GM12878 (cell line): Measurements from ENCODE around the gene TACR1. TPM values are rescaled to one million over a fixed set of nuclear protein-coding genes. Genes with fewer than 3 reads are reported as not detected.

ENCODE experiments used
- ATAC-seq: fragments of 200-7000 bp; cut with Tn5 transposase; 3 replicates; pipeline ENCODE4 v1.9.1; 2020; ENCODE audit warnings: mild to moderate bottlenecking, moderate library complexity
- BruUV-seq: library from RNA; stranded (reverse); fragments of 400-500 nt; replicated peaks from 2 replicates; lab custom pipeline; 2021; lab: Mats Ljungman, UMichigan
- CTCF ChIA-PET: fragments of 300-600 bp; sonication (Branson Sonifier 250); formaldehyde crosslinking; extraction: SDS; loops from one replicate; lab custom pipeline; 2021; ENCODE audit warnings: inconsistent platforms; lab: Yijun Ruan, JAX
- POLR2A ChIA-PET: fragments of 350-600 bp; formaldehyde crosslinking; extraction: SDS; loops from one replicate; lab custom pipeline; 2021; ENCODE audit warnings: inconsistent platforms; lab: Charles Lee
- RAD21 ChIA-PET: fragments of 300-600 bp; sonication (Branson Sonifier 250); formaldehyde crosslinking; loops from one replicate; lab custom pipeline; 2023; ENCODE audit warnings: antibody characterized with exemption; ENCODE audit not compliant: unreplicated experiment; lab: Charles Lee
- SMC1A ChIA-PET: fragments of 300-600 bp; sonication (Branson Sonifier 250); formaldehyde crosslinking; loops from one replicate; lab custom pipeline; 2023; ENCODE audit not compliant: unreplicated experiment, uncharacterized antibody; lab: Charles Lee
- DNase-seq: peaks from one replicate; pipeline ENCODE4 v3.0.0-alpha.2; 2011; ENCODE audit warnings: low read depth, low spot score
- FAIRE-seq: peaks from 3 replicates; lab custom pipeline; 2011; peaks lifted over from hg19 to GRCh38; lab: Jason Lieb, UNC
- H2AFZ ChIP-seq: 2 replicates; pipeline ENCODE4 v1.6.0; 2011; ENCODE audit warnings: low read depth, low read length, control low read depth; ENCODE audit not compliant: control insufficient read depth
- H3K27ac ChIP-seq: 2 replicates; pipeline ENCODE4 v1.5.1; 2011; ENCODE audit warnings: control low read depth; ENCODE audit not compliant: control insufficient read depth, insufficient read depth
- H3K27me3 ChIP-seq, 2 experiments: replicated peaks in 1 of 2; 2 replicates each; pipeline versions ENCODE4 v1.6.0 to v1.6.1; 2011; ENCODE audit warnings: low read length in 1 of 2; ENCODE audit not compliant: control insufficient read depth in 2 of 2, insufficient read depth in 2 of 2
- H3K36me3 ChIP-seq, 2 experiments: 2 replicates each; pipeline ENCODE4 v1.5.1; 2011; ENCODE audit warnings: low read length in 1 of 2; ENCODE audit not compliant: control insufficient read depth in 2 of 2, insufficient read depth in 2 of 2
- H3K4me1 ChIP-seq: 2 replicates; pipeline ENCODE4 v1.6.1; 2011; ENCODE audit warnings: mild to moderate bottlenecking, low read length, moderate library complexity, mixed read lengths; ENCODE audit not compliant: control insufficient read depth, insufficient read depth
- H3K4me2 ChIP-seq: 2 replicates; pipeline ENCODE4 v1.6.0; 2011; ENCODE audit warnings: control low read depth; ENCODE audit not compliant: control insufficient read depth, insufficient read depth
- H3K4me3 ChIP-seq: fragments of 200-600 bp; sonication (generic); 2 replicates; pipeline ENCODE4 v1.5.1; 2016
- H3K79me2 ChIP-seq: 2 replicates; pipeline ENCODE4 v1.6.0; 2011; ENCODE audit warnings: low read length; ENCODE audit not compliant: control insufficient read depth, insufficient read depth
- H3K9ac ChIP-seq: 2 replicates; pipeline ENCODE4 v1.8.0; 2011; ENCODE audit warnings: low read length, control low read depth, mixed read lengths; ENCODE audit not compliant: control insufficient read depth, insufficient read depth
- H3K9me3 ChIP-seq: replicated peaks from 3 replicates; pipeline ENCODE4 v1.5.1; 2011; ENCODE audit warnings: mild to moderate bottlenecking, low read length; ENCODE audit not compliant: control insufficient read depth, insufficient read depth
- H4K20me1 ChIP-seq: 2 replicates; pipeline ENCODE4 v1.6.0; 2011; ENCODE audit not compliant: control insufficient read depth, insufficient read depth
- HDGF ChIP-seq: fragments of 450-650 bp; IDR thresholded peaks from 2 replicates; pipeline ENCODE4 v1.6.1; 2016; ENCODE audit warnings: antibody characterized with exemption
- SREBF2 ChIP-seq: IDR thresholded peaks from 2 replicates; pipeline ENCODE4 v1.6.1; 2012; ENCODE audit warnings: mild to moderate bottlenecking, low read length
- WGBS: methylation state at CpG from one replicate; pipeline ENCODE4 v1.1.6; 2016; ENCODE audit warnings: low lambda C conversion rate; ENCODE audit not compliant: insufficient replicate concordance, insufficient coverage; ENCODE audit errors: missing lambda C conversion rate; 5-methylcytosine and 5-hydroxymethylcytosine counted together
- in situ Hi-C: fragments of 300-500 bp; cut with MboI; formaldehyde crosslinking; loops from 9 replicates; pipeline ENCODE4 v1.14.3; 2018; ENCODE audit warnings: mixed read lengths
- intact Hi-C: fragments of 100-400 bp; cut with micrococcal nuclease; formaldehyde crosslinking; loops from one replicate; pipeline ENCODE4 v1.14.2; 2022; ENCODE audit not compliant: unreplicated experiment
- polyA plus RNA-seq, 11 experiments: library from polyadenylated mRNA; depleted of rRNA in 4 of 11; unstranded in 6 of 11; stranded (reverse) in 5 of 11; fragments of >200 nt; fragmentation: Nextera tagmentation in 4 of 11; fragmentation: Illumina TruSeq in 1 of 11; extraction: Ambion mirVana in 4 of 11; extraction: Trizol in 1 of 11; gene quantifications; 1 replicate in 1 of 11; 2 replicates in 10 of 11; pipeline versions ENCODE4 v1.2.1 to v1.2.3, GENCODE V29; 2011 to 2016; ENCODE audit warnings: inconsistent platforms in 2 of 11, missing spikeins in 2 of 11, low read depth in 1 of 11
- total RNA-seq, 4 experiments: library from RNA; depleted of rRNA in 3 of 4; stranded (reverse); fragments of >200 nt in 3 of 4; fragmentation: Illumina TruSeq in 1 of 4; extraction: Trizol in 1 of 4; gene quantifications; 2 replicates each; pipeline versions ENCODE4 v1.2.1 to v1.2.3, GENCODE V29; 2013 to 2021
- TF ChIP-seq, protein P1 (sequence below): IDR thresholded peaks from 2 replicates; pipeline ENCODE4 v1.6.1; 2011; ENCODE audit warnings: mild to moderate bottlenecking, low read depth, low read length, moderate library complexity; ENCODE audit not compliant: insufficient replicate concordance
- TF ChIP-seq, protein P2 (sequence below): IDR thresholded peaks from 2 replicates; pipeline ENCODE4 v1.6.1; 2012; ENCODE audit warnings: mild to moderate bottlenecking, low read depth, low read length

Gene TACR1
- total and polyA plus RNA-seq, 10 of the 15 experiments (the other 5 are each of a cell fraction or from before 2014, with no cell fraction given) = 0.04 to 1.4 (median 0.15) TPM

DNA sequence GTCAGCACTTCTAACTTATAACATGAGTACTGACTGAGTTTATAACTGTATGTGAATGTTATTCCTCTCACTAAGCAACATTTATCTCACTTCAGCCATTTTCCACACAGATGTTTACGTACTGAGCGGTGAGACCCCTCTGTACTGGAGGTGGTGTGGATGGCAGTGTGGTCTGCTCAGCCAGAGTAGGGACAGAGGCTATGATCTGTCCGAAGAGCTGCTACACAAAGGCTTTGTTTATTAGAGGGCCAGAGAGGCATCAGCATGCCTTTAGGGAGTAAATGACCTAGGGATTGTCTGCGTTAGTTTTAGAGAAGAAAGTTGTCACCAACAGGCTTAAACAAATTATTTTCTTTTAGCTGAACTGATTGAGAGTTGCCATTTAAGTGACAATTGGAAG, 23.2 kb upstream of the TACR1 start:
- H3K27ac ChIP-seq = no peak overlapping the region
- BruUV-seq = no TSS peak
- no peaks in the 10 kb centered on the region for H3K79me2 ChIP-seq
- intact Hi-C loops (no loop called here), in situ Hi-C loops (no loop called here)
- H3K9ac ChIP-seq = no peak overlapping the region
- no peaks in the 10 kb centered on the region for H3K9me3 ChIP-seq
- H3K27me3 ChIP-seq = no peaks in the 10 kb centered on the region
- ATAC-seq = no peak
- WGBS = 49% methylated on average over 4 of the region's 4 CpGs
- TF ChIP-seq, protein P1, sequence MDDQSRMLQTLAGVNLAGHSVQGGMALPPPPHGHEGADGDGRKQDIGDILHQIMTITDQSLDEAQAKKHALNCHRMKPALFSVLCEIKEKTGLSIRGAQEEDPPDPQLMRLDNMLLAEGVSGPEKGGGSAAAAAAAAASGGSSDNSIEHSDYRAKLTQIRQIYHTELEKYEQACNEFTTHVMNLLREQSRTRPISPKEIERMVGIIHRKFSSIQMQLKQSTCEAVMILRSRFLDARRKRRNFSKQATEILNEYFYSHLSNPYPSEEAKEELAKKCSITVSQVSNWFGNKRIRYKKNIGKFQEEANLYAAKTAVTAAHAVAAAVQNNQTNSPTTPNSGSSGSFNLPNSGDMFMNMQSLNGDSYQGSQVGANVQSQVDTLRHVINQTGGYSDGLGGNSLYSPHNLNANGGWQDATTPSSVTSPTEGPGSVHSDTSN = no peak
- TF ChIP-seq HDGF (no peak), SREBF2 (no peak)
- TF ChIP-seq, protein P2, sequence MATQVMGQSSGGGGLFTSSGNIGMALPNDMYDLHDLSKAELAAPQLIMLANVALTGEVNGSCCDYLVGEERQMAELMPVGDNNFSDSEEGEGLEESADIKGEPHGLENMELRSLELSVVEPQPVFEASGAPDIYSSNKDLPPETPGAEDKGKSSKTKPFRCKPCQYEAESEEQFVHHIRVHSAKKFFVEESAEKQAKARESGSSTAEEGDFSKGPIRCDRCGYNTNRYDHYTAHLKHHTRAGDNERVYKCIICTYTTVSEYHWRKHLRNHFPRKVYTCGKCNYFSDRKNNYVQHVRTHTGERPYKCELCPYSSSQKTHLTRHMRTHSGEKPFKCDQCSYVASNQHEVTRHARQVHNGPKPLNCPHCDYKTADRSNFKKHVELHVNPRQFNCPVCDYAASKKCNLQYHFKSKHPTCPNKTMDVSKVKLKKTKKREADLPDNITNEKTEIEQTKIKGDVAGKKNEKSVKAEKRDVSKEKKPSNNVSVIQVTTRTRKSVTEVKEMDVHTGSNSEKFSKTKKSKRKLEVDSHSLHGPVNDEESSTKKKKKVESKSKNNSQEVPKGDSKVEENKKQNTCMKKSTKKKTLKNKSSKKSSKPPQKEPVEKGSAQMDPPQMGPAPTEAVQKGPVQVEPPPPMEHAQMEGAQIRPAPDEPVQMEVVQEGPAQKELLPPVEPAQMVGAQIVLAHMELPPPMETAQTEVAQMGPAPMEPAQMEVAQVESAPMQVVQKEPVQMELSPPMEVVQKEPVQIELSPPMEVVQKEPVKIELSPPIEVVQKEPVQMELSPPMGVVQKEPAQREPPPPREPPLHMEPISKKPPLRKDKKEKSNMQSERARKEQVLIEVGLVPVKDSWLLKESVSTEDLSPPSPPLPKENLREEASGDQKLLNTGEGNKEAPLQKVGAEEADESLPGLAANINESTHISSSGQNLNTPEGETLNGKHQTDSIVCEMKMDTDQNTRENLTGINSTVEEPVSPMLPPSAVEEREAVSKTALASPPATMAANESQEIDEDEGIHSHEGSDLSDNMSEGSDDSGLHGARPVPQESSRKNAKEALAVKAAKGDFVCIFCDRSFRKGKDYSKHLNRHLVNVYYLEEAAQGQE = no peak
- no peaks in the 10 kb centered on the region for H3K4me1 ChIP-seq
- ChIA-PET SMC1A (no interaction called here), RAD21 (no interaction called here), POLR2A (no interaction called here), CTCF (interaction anchor here (0.6 to 0.9 kb wide), 3 partner anchors 22 to 674 kb away, joined by 3 read pairs; partner anchors contain the start of gene TACR1)
- no peak for DNase-seq
- no peaks in the 10 kb centered on the region for H3K36me3 ChIP-seq
- no peak overlapping the region for H3K4me2 ChIP-seq
- H4K20me1 ChIP-seq = no peaks in the 10 kb centered on the region
- no peak for FAIRE-seq
- no peak overlapping the region for H2AFZ ChIP-seq
- no peak overlapping the region for H3K4me3 ChIP-seq
